ENCODE measurements around the gene PIM2.

The PIM2 gene

GRCh38 chrX:48927123-48927522 is 8.3 kb upstream of the PIM2 start:
- Mint-ChIP-seq H3K4me1 (peaks cover 8% of the 10 kb centered on the region), H3K27me3 (no peaks in the 10 kb centered on the region), H3K4me3 (no peak overlapping the region), H3K9me3 (no peaks in the 10 kb centered on the region), H3K27ac (ENCODE audit: low read depth) (no peak overlapping the region), H3K36me3 (ENCODE audit: insufficient read depth) (peaks cover 28% of the 10 kb centered on the region)
- DNase-seq (ENCODE audit: low spot score in 2 of 2) (no peak), ATAC-seq (replicated peaks; ENCODE audit: extremely low read depth, poor library complexity, severe bottlenecking) (no peak)

GRCh38 chrX:48924270-48924669 is 5.4 kb upstream of the PIM2 start:
- Mint-ChIP-seq H3K9me3 (no peaks in the 10 kb centered on the region), H3K27me3 (no peaks in the 10 kb centered on the region), H3K36me3 (ENCODE audit: insufficient read depth) (peaks cover 29% of the 10 kb centered on the region), H3K4me1 (peaks cover 24% of the 10 kb centered on the region), H3K27ac (ENCODE audit: low read depth) (peak overlapping the region; percentile 8), H3K4me3 (no peak overlapping the region)
- DNase-seq (ENCODE audit: low spot score in 2 of 2) (no peak), ATAC-seq (replicated peaks; ENCODE audit: extremely low read depth, poor library complexity, severe bottlenecking) (no peak)

- no peak for DNase-seq (ENCODE audit: low spot score in 2 of 2)
- Mint-ChIP-seq H3K36me3 (ENCODE audit: insufficient read depth) (peaks cover 33% of the 10 kb centered on the region), H3K27me3 (no peaks in the 10 kb centered on the region), H3K4me1 (peaks cover 24% of the 10 kb centered on the region), H3K4me3 (no peak overlapping the region), H3K9me3 (no peaks in the 10 kb centered on the region), H3K27ac (ENCODE audit: low read depth) (peak overlapping the region; percentile 8)
- no peak for ATAC-seq (replicated peaks; ENCODE audit: extremely low read depth, poor library complexity, severe bottlenecking)
These were observed 4.9 kb upstream of the PIM2 start for GRCh38 chrX:48923771-48924170.

GRCh38 chrX:48920718-48921104 is 1.9 kb upstream of the PIM2 start:
- Mint-ChIP-seq H3K4me1 (peaks cover 31% of the 10 kb centered on the region), H3K9me3 (no peaks in the 10 kb centered on the region), H3K4me3 (peak overlapping the region; percentile 90), H3K27ac (ENCODE audit: low read depth) (peak overlapping the region; percentile 97), H3K36me3 (ENCODE audit: insufficient read depth) (peaks cover 55% of the 10 kb centered on the region), H3K27me3 (no peaks in the 10 kb centered on the region)
- DNase-seq (ENCODE audit: low spot score in 2 of 2) (no peak), ATAC-seq (replicated peaks; ENCODE audit: extremely low read depth, poor library complexity, severe bottlenecking) (no peak)

- H3K27ac Mint-ChIP-seq (ENCODE audit: low read depth): peak overlapping the region; percentile 97
- DNase-seq (ENCODE audit: low spot score in 2 of 2) (peak in 1 of 2 donors; percentile 38), ATAC-seq (replicated peaks; ENCODE audit: extremely low read depth, poor library complexity, severe bottlenecking) (peak; percentile 33)
- H3K27me3 Mint-ChIP-seq: no peaks in the 10 kb centered on the region
- peaks cover 31% of the 10 kb centered on the region for H3K4me1 Mint-ChIP-seq
- H3K4me3 Mint-ChIP-seq: peak overlapping the region; percentile 90
- peaks cover 60% of the 10 kb centered on the region for H3K36me3 Mint-ChIP-seq (ENCODE audit: insufficient read depth)
- H3K9me3 Mint-ChIP-seq: no peaks in the 10 kb centered on the region
These were observed 1.3 kb upstream of the PIM2 start for GRCh38 chrX:48919947-48920717.

GRCh38 chrX:48919360-48919841 is 577 bp upstream of the PIM2 start:
- Mint-ChIP-seq H3K9me3 (no peaks in the 10 kb centered on the region), H3K4me1 (peaks cover 28% of the 10 kb centered on the region), H3K36me3 (ENCODE audit: insufficient read depth) (peaks cover 65% of the 10 kb centered on the region), H3K27ac (ENCODE audit: low read depth) (peak overlapping the region; percentile 97), H3K4me3 (peak overlapping the region; percentile 90), H3K27me3 (no peaks in the 10 kb centered on the region)
- peak in 1 of 2 donors; percentile 16 for DNase-seq (ENCODE audit: low spot score in 2 of 2)
- peak; percentile 30 for ATAC-seq (replicated peaks; ENCODE audit: extremely low read depth, poor library complexity, severe bottlenecking)

GRCh38 chrX:48918301-48918642 is 552 bp downstream of the PIM2 start:
- Mint-ChIP-seq H3K4me3 (peak overlapping the region; percentile 90), H3K27ac (ENCODE audit: low read depth) (peak overlapping the region; percentile 97), H3K36me3 (ENCODE audit: insufficient read depth) (peaks cover 71% of the 10 kb centered on the region), H3K4me1 (peaks cover 23% of the 10 kb centered on the region), H3K27me3 (no peaks in the 10 kb centered on the region), H3K9me3 (no peaks in the 10 kb centered on the region)
- DNase-seq (ENCODE audit: low spot score in 2 of 2): no peak
- no peak for ATAC-seq (replicated peaks; ENCODE audit: extremely low read depth, poor library complexity, severe bottlenecking)

- Mint-ChIP-seq H3K36me3 (ENCODE audit: insufficient read depth) (peaks cover 78% of the 10 kb centered on the region), H3K27me3 (no peaks in the 10 kb centered on the region), H3K4me1 (peaks cover 25% of the 10 kb centered on the region)
These were observed 1.5 kb downstream of the PIM2 start for GRCh38 chrX:48917139-48918001.

GRCh38 chrX:48914593-48915493 is 4.0 kb downstream of the PIM2 start:
- DNase-seq (ENCODE audit: low spot score in 2 of 2) (no peak), ATAC-seq (replicated peaks; ENCODE audit: extremely low read depth, poor library complexity, severe bottlenecking) (no peak)
- Mint-ChIP-seq H3K9me3 (no peaks in the 10 kb centered on the region), H3K27me3 (no peaks in the 10 kb centered on the region), H3K27ac (ENCODE audit: low read depth) (peak overlapping the region; percentile 80), H3K4me1 (peaks cover 35% of the 10 kb centered on the region), H3K4me3 (peak overlapping the region; percentile 90), H3K36me3 (ENCODE audit: insufficient read depth) (peaks cover 88% of the 10 kb centered on the region)

More at GRCh38 chrX:48917139-48918001, 1.5 kb downstream of the PIM2 start:
- Mint-ChIP-seq H3K27ac (ENCODE audit: low read depth) (peak overlapping the region; percentile 97), H3K4me3 (peak overlapping the region; percentile 90), H3K9me3 (no peaks in the 10 kb centered on the region)
- ATAC-seq (replicated peaks; ENCODE audit: extremely low read depth, poor library complexity, severe bottlenecking) (peak; percentile 12), DNase-seq (ENCODE audit: low spot score in 2 of 2) (peak; percentile 84 to 88)

GRCh38 chrX:48913605-48914366 is 5.0 kb downstream of the PIM2 start:
- Mint-ChIP-seq H3K4me3 (peak overlapping the region; percentile 90), H3K9me3 (no peaks in the 10 kb centered on the region), H3K27me3 (no peaks in the 10 kb centered on the region), H3K27ac (ENCODE audit: low read depth) (peak overlapping the region; percentile 80), H3K4me1 (peaks cover 29% of the 10 kb centered on the region), H3K36me3 (ENCODE audit: insufficient read depth) (peaks cover 78% of the 10 kb centered on the region)
- DNase-seq (ENCODE audit: low spot score in 2 of 2) (no peak), ATAC-seq (replicated peaks; ENCODE audit: extremely low read depth, poor library complexity, severe bottlenecking) (no peak)

- peak within 1 kb of the TSS; percentile 98 for H3K27ac Mint-ChIP-seq (ENCODE audit: low read depth)
- H3K27me3 Mint-ChIP-seq: no peaks in the 10 kb centered on the region
- ATAC-seq (replicated peaks; ENCODE audit: extremely low read depth, poor library complexity, severe bottlenecking) (peak; percentile 84), DNase-seq (ENCODE audit: low spot score in 2 of 2) (peak; percentile 76 to 81)
- no peaks in the 10 kb centered on the region for H3K9me3 Mint-ChIP-seq
- peak within 1 kb of the TSS; percentile 96 for H3K4me3 Mint-ChIP-seq
- peaks cover 22% of the 10 kb centered on the region for H3K4me1 Mint-ChIP-seq
- peaks cover 61% of the 10 kb centered on the region for H3K36me3 Mint-ChIP-seq (ENCODE audit: insufficient read depth)
These were observed 7.2 kb downstream of the PIM2 start, which contains the start of gene SLC35A2 for GRCh38 chrX:48911412-48912182. SLC35A2 (minus strand) TSS chrX:48911646; CDS start chrX:48911636, 10 bp downstream.

Measured in central memory CD8-positive, alpha-beta T cell (primary cell).